Measurements from ENCODE around the gene MRTFA. TPM values are rescaled to one million over a fixed set of nuclear protein-coding genes. Genes with fewer than 3 reads are reported as not detected.
A peak's percentile ranks its signal among the peaks of the same experiment; 100 is the strongest.
"Not testable (repeated sequence)": the region's sequence is repeated elsewhere in the genome, so short reads cannot be mapped to it uniquely, and the experiment has no call there.

MRTFA gene
- polyA plus RNA-seq, 1 experiment, result 8.9 TPM

- H3K4me3 ChIP-seq (ENCODE audit: low read depth, low read length), result no peak overlapping the region; the same call in 1 of the 2 replicates
- CTCF ChIA-PET, result interaction anchor here (0.6 to 1.2 kb wide), 6 partner anchors 10 to 243 kb away, joined by 3 to 6 read pairs (median 3); no protein-coding TSS in a partner anchor
Measured at GRCh38 chr22:40679964-40680818, 43.7 kb upstream of the MRTFA start.

GRCh38 chr22:40679249-40679963 lies 42.9 kb upstream of the MRTFA start, which contains the start of gene MCHR1:
MCHR1 (plus strand) TSS chr22:40679484; CDS start chr22:40679653, 169 bp downstream.
- DNase-seq (ENCODE audit: low read depth), result no peak
- H3K36me3 ChIP-seq (ENCODE audit: control insufficient read depth, insufficient read depth, low read length), result no peaks in the 10 kb centered on the region
- POLR2A ChIA-PET, result no interaction called here
- CTCF ChIA-PET, result interaction anchor here (0.6 to 1.2 kb wide), 5 partner anchors 9 to 191 kb away, joined by 3 to 6 read pairs (median 3); no protein-coding TSS in a partner anchor
- H3K27me3 ChIP-seq (ENCODE audit: control insufficient read depth, insufficient read depth, low read length), result 0 out of 2 replicates have a peak, but pooled peaks cover 3% of the 10 kb centered on the region
- TF ChIP-seq CTCF (IDR thresholded peaks at IDR 0.05; ENCODE audit: insufficient read depth, low read depth, low read length), result no peak
- H3K4me3 ChIP-seq (ENCODE audit: low read depth, low read length), result peak within 1 kb of the TSS; percentile 33

More at GRCh38 chr22:40679964-40680818, 43.7 kb upstream of the MRTFA start:
- TF ChIP-seq CTCF (IDR thresholded peaks at IDR 0.05; ENCODE audit: insufficient read depth, low read depth, low read length), result peak; percentile 25
- 0 out of 2 replicates have a peak, but pooled peaks cover 3% of the 10 kb centered on the region for H3K27me3 ChIP-seq (ENCODE audit: control insufficient read depth, insufficient read depth, low read length)
- no peak for DNase-seq (ENCODE audit: low read depth)
- no peaks in the 10 kb centered on the region; the same call in 1 of the 2 replicates for H3K36me3 ChIP-seq (ENCODE audit: control insufficient read depth, insufficient read depth, low read length)
- POLR2A ChIA-PET, result no interaction called here

- no peak for DNase-seq (ENCODE audit: low read depth)
- Histone ChIP-seq H3K36me3 (ENCODE audit: control insufficient read depth, insufficient read depth, low read length) (no peaks in the 10 kb centered on the region), H3K4me3 (ENCODE audit: low read depth, low read length) (no peak overlapping the region), H3K27me3 (ENCODE audit: control insufficient read depth, insufficient read depth, low read length) (0 out of 2 replicates have a peak, but pooled peaks cover 3% of the 10 kb centered on the region)
- no peak for TF ChIP-seq CTCF (IDR thresholded peaks at IDR 0.05; ENCODE audit: insufficient read depth, low read depth, low read length)
- POLR2A ChIA-PET, result no interaction called here
- CTCF ChIA-PET, result no interaction called here
Measured at GRCh38 chr22:40678493-40679248, 42.2 kb upstream of the MRTFA start.

GRCh38 chr22:40676644-40677043 lies 40.1 kb upstream of the MRTFA start:
- Histone ChIP-seq H3K27me3 (ENCODE audit: control insufficient read depth, insufficient read depth, low read length) (0 out of 2 replicates have a peak, but pooled peaks cover 3% of the 10 kb centered on the region), H3K4me3 (ENCODE audit: low read depth, low read length) (no peak overlapping the region), H3K36me3 (ENCODE audit: control insufficient read depth, insufficient read depth, low read length) (no peaks in the 10 kb centered on the region)
- CTCF ChIA-PET, result no interaction called here
- no peak for DNase-seq (ENCODE audit: low read depth)
- POLR2A ChIA-PET, result no interaction called here
- no peak for TF ChIP-seq CTCF (IDR thresholded peaks at IDR 0.05; ENCODE audit: insufficient read depth, low read depth, low read length)

GRCh38 chr22:40676166-40676565 lies 39.6 kb upstream of the MRTFA start:
- H3K27me3 ChIP-seq (ENCODE audit: control insufficient read depth, insufficient read depth, low read length); H3K4me3 ChIP-seq (ENCODE audit: low read depth, low read length); H3K36me3 ChIP-seq (ENCODE audit: control insufficient read depth, insufficient read depth, low read length); DNase-seq (ENCODE audit: low read depth); POLR2A ChIA-PET: not testable (repeated sequence)
- CTCF ChIA-PET, result interaction anchor here (1.2 kb wide), 1 partner anchor 10 kb away, joined by 3 read pairs; no protein-coding TSS in a partner anchor
